HG03095 (cell line): ENCODE measurements around the gene MCM8.
"Not testable (repeated sequence)": the region's sequence is repeated elsewhere in the genome, so short reads cannot be mapped to it uniquely, and the experiment has no call there.

Experiments used
- ATAC-seq: cut with Tn5 transposase; IDR thresholded peaks from one replicate; pipeline ENCODE4 v1.9.1; 2021; ENCODE audit warnings: moderate library complexity; ENCODE audit not compliant: unreplicated experiment

The MCM8 gene

DNA sequence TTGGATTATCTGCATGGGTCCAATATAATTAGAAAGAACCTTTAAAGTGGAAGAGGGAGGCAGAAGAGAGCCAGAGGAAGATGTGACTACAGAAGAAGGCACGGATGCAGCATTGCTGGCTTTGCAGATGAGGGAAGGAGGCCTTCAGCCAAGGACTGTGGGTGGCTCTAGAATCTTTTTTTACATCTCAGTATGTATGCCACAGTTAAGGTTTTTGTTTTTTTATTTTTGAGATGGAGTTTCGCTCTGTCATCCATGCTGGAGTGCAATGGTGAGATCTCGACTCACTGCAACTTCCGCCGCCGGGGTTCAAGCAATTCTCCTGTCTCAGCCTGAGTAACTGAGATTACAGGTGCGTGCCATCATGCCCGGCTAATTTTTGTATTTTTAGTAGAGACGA is 49.3 kb downstream of the MCM8 start:
- ATAC-seq: no peak

DNA sequence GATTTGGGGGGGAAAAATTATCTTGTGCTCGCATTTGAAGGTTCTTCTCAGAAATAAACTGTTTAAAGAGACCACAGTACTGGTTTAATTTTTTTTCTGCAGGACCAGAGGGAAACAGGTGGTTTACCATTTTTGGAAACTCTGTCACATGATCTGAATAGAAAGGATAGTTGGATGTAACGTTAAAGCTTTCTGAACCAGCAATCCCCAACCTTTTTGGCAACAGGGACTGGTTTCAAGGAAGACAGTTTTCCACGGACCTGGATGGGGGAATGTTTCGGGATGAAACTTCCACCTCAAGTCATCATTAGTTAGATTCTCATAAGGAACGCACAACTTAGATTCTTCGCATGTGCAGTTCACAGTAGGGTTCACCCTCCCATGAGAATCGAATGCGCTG is 50.4 kb downstream of the MCM8 start:
- no peak for ATAC-seq

DNA sequence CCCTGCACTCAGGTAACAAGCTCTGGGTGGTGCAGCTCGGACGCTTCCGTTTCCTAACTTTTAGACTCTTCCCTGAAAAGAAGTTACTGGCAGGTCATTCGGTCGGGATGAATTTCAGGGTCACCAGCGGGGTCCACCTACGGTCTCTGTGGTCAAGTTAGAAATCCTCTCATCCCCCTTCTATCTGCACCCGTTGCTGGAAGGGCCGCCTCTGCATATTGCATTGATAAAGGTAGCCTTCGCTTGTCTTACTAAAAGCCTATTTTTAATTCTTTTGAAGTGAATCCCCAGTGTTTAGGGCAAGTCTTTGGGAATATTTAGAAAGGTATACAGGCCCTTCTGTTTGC is 56.1 kb downstream of the MCM8 start:
- ATAC-seq: no peak

- no peak for ATAC-seq
Observed at GRCh38 chr20:6007094-6007528, 56.7 kb downstream of the MCM8 start.

DNA sequence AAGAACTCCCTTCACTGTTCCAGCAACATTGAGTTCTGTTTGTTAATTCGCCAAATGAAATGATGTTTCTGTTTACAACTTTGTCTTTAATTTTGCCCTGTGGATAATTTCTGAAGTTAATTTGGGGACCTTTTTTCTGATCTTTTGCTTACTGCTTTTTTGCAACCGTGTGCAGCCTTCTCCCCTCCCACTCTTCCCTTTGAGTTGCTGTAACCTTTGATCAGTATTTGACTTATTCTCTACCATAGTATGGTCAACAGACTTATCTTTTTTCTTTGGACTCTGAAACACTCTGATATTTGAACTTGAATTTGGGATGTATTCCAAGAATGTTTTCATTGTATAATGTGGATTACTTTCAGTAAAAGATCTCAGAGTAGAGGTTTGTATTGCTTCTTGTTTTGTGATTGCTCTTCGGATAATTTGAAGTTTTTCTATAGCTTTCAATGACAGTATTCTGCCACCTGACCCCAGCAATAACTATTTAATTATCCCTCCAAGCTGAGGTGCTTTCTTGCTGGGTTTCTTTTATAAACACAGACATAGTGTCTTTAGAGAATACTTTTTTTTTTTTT is 57.2 kb downstream of the MCM8 start:
- no peak for ATAC-seq

DNA sequence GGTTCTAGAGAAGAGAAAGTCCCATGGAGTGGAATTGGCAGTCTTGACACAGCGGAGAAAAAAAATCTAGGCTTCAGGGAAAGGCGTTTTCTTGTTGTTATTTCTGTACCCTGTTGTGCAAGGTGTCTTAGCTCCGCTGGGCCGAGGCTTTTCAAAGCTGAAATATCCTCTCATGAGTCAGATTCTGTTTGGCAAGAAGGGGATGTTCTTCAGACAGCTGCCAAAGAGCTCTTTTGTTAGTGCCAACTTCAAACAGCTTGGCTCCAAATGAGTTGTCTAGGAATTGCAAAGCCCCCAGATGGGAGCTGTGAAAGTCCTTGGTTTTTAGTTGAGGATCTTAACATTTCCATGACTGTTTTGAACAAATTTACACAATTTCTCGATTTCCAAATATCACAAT is 57.8 kb downstream of the MCM8 start:
- no peak for ATAC-seq

- ATAC-seq: no peak
Observed at GRCh38 chr20:6012179-6012578, 61.7 kb downstream of the MCM8 start.

DNA sequence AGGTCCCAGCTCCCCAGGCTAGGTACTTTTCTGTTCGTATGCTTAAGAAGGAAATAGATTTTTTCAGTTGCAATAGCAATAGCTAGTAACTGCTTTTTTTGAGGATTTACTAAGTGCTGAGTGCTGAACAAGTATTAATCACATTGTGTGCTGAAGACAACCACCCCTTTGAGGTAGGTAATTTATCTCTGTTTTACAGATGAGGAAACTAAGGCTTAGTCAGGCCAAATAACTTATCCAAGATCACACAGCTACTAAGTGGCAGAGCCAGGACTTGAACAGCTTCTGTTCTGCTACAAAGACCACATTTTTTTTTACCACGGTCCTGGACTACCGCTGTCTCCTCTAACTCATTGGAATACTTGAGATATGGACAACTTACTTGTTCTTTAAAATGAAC is 63.6 kb downstream of the MCM8 start:
- no peak for ATAC-seq

GRCh38 chr20:6014957-6015356 is 64.5 kb downstream of the MCM8 start:
- no peak for ATAC-seq

- no peak for ATAC-seq
Observed at GRCh38 chr20:6017467-6017866, 67.0 kb downstream of the MCM8 start.

GRCh38 chr20:6017880-6018279 is 67.4 kb downstream of the MCM8 start:
- no peak for ATAC-seq

DNA sequence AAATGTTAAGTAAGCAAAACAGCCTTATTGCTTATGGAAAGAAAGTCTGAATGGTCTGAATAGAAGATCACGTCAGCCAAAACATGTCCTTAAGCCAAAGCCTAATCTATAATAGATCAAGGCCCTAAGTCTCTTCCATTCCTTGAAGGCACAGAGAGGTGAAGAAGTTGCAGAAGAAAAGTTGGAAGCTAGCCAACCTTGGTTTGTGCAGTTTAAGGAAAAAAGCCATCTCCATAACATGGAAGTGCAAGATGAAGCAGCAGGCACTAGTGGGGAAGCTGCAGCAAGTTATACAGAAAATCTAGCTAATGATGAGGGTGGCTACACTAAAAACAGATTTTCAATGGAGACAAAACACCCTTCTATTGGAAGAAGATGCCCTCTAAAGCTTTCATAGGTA is 74.3 kb downstream of the MCM8 start:
- ATAC-seq: no peak

DNA sequence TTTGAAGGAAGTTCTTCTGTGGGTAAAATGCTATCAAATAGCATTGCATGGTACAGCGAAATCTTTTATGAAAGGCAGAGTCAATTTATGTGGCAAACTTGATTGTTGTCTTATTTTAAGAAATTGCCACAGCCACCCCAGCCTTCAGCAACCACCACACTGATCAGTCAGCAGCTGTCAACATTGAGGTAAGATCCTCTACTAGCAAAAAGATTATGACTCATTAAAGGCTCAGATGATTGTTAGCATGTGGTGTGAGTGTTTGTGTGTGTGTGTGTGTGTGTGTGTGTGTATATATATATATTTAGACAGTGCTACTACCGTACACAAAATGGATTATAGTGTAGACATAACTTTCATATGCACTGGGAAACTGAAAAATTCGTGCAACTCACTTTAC is 75.6 kb downstream of the MCM8 start:
- no peak for ATAC-seq

DNA sequence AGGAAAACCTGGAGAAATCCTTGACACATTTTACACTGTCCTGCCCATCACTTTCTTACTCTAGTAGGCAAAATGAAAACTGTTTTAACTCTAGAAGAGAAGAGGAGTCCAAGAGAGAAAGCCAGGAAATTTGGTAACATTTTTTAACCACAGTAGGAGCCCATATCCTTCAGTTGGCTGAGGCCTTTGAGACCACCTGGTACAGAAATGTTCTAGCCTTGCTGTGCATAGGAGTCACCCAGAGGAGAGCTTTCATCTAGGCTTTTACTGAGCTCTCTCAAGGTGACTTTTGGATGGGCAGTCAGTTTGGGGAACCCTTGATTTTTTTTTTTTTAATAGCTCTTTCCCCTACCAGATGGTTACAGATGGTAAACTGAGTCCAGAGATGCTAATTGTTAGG is 78.4 kb downstream of the MCM8 start:
- ATAC-seq: no peak

DNA sequence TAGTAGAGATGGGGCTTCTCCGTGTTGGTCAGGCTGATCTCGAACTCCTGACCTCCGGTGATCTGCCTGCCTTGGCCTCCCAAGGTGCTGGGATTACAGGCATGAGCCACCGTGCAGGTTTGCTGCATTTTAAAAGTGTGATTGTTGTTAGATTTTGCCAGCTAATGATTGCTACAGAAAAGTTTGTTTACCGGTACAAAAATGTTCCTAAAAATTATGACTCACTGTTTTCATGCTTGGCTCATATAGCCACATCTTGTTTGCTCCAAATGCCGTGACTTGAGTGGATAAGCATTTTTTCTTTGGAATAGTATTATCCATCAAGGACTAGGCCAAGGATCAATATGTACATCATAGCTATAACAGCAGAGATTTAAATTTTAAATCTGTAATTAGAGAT is 79.1 kb downstream of the MCM8 start:
- ATAC-seq: no peak

- no peak for ATAC-seq
Observed at GRCh38 chr20:6030453-6031080, 80.1 kb downstream of the MCM8 start.

- not testable (repeated sequence) for ATAC-seq
Observed at GRCh38 chr20:6032907-6033306, 82.5 kb downstream of the MCM8 start.

DNA sequence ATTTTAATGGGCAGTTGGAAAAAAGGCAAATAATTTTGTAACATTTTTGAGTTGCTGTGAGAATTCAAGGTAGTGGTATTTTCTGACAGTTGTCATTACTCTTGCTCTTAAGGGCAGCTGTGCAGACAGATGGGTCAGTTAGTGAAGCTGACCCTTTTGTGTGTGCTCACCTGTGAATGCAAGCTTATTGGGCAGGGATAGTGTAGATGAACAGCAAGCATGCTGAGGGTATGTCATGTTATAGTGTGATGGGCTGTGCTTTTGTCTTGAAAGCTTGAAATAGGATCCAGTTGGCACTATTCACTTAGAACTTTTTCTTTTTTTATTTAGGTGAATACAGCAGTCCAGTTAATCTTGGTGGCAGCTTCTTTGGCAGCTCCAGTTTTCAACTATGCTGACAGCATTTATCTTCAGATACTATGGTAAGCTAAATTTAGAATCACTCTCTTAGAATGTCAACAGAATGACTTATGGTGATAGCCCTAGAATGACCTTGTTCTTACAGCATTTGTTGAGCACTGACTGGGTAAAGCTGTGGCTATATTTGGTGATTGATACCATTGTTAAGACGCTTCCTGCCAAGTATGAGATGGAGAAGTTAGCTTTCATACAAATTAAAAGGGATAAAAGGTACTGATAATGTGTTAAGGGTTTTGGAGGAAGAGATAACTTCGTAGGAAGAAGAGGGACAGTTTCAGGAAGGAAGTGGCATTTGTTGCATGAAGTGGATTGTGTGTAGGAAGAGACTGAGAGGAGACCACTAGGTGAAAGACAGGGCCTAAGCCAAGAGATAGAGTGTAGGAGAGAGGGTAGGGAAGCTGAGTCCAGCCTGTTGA is 83.9 kb downstream of the MCM8 start:
- ATAC-seq: no peak

- no peak for ATAC-seq
Observed at GRCh38 chr20:6036213-6036612, 85.8 kb downstream of the MCM8 start.

DNA sequence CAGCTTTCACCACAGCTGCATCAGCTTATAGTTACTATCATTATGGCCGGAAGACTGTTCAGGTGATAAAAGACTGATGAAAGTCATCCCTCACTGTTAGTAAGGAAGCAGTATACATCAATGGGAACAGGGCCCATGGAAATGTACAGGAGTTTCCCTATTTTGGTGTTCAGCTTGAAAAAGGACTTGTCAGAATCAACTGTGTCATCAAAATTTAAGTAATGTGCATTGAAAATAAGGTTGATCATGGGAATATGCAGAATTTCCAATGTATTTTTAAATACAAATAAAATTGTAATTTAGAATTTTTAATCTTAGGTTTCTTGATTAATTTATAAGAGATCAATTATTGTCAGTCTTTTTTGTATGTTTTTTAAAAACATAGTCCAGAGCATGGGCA is 86.6 kb downstream of the MCM8 start:
- ATAC-seq: no peak

DNA sequence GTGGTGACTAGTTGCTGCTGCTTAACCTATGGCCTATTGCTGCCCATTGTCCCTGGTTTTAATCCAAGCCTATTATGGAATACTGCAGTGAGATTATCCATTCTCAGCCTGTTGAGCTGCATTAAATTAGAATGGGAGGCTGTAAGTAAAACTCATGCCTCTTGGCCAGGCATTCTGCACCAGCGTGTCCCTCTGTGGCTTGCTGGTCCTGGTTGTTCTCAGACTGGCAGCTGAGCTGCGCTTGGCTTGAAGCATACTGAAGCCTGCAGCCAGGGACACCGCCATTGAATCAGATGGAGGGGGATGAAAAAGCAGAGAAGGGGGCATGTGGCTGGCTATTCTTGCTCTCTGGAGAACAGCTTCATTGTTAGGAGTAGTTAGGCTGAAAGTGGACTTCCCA is 87.8 kb downstream of the MCM8 start:
- ATAC-seq: no peak

GRCh38 chr20:6039766-6040165 is 89.3 kb downstream of the MCM8 start:
- ATAC-seq: no peak
